Left lung (tissue), 10 donors: Measurements from ENCODE around the gene CFAP221. TPM values are rescaled to one million over a fixed set of nuclear protein-coding genes. Genes with fewer than 3 reads are reported as not detected.

Source experiments
- ATAC-seq: fragments of 200-7000 bp; cut with Tn5 transposase; one replicate; pipeline ENCODE4 v1.9.1; 2020; ENCODE audit warnings: moderate library complexity
- DNase-seq, 4 donors: peaks; one replicate each; pipeline ENCODE4 v3.0.0-alpha.2; 2013 to 2020
- H3K27ac ChIP-seq, 2 donors: fragments of 200-600 bp; sonication (generic) in 1 of 2; one replicate each; pipeline versions ENCODE4 v1.5.0 to v1.8.0; 2020 to 2021
- H3K27me3 ChIP-seq, 2 donors: fragments of 200-600 bp; sonication (generic) in 1 of 2; one replicate each; pipeline versions ENCODE4 v1.5.0 to v1.8.0; 2020 to 2021
- H3K36me3 ChIP-seq, 2 donors: fragments of 200-600 bp; sonication (generic) in 1 of 2; one replicate each; pipeline versions ENCODE4 v1.5.0 to v1.8.0; 2020 to 2021
- H3K4me1 ChIP-seq, 2 donors: fragments of 200-600 bp; one replicate each; pipeline ENCODE4 v1.8.0; 2021
- H3K4me3 ChIP-seq, 2 donors: fragments of 200-600 bp; sonication (generic) in 1 of 2; one replicate each; pipeline versions ENCODE4 v1.5.0 to v1.8.0; 2020 to 2021; ENCODE audit warnings: mild to moderate bottlenecking in 1 of 2
- H3K9me3 ChIP-seq, 2 donors: fragments of 200-600 bp; sonication (generic) in 1 of 2; one replicate each; pipeline versions ENCODE4 v1.5.0 to v1.8.0; 2020 to 2021
- CTCF ChIP-seq, 2 donors: fragments of 200-600 bp; sonication (generic) in 1 of 2; IDR thresholded peaks; one replicate each; pipeline versions ENCODE4 v1.5.0 to v1.8.0; 2021; ENCODE audit warnings: antibody characterized with exemption in 2 of 2
- intact Hi-C, 2 donors: fragments of 100-400 bp; cut with DNase I; formaldehyde crosslinking; loops; one replicate each; pipeline versions ENCODE4 v1.11.2 to v1.14.2; 2022
- polyA plus RNA-seq, 6 donors: library from polyadenylated mRNA; unstranded; fragments of 120-200 nt; gene quantifications; one replicate each; pipeline ENCODE4 v1.2.1, GENCODE V29; 2013; ENCODE audit not compliant: insufficient read length in 6 of 6
- total RNA-seq, 2 donors: library from RNA; stranded (reverse); fragmentation: NEBNext Ultra II Directional; extraction: Animal tissue kit (Norgen Biotek cat#: 25700); gene quantifications; one replicate each; pipeline ENCODE4 v1.2.1, GENCODE V29; 2021
- donor health status: DM: no; HTN: yes; CAD: no.
- donor health status: DM: no; HTN: no; CAD: no.

The CFAP221 gene
- total and polyA plus RNA-seq, 8 donors: 10.6 to 20.8 (median 16.7) TPM

- H3K27me3 ChIP-seq: peaks cover 0 to 44% of the 10 kb centered on the region in 2 donors
- peak overlapping the region; percentile 78 to 87 for H3K27ac ChIP-seq
- no peaks in the 10 kb centered on the region for H3K36me3 ChIP-seq
- intact Hi-C loops: no loop called here
- DNase-seq (no peak), ATAC-seq (peak; percentile 43)
- H3K4me1 ChIP-seq: peaks cover 0 to 22% of the 10 kb centered on the region in 2 donors
- no peaks in the 10 kb centered on the region for H3K9me3 ChIP-seq
- peak overlapping the region; percentile 50 to 58 for H3K4me3 ChIP-seq
- no peak for TF ChIP-seq CTCF (IDR thresholded peaks at IDR 0.05)
These were observed 758 bp downstream of the CFAP221 start for GRCh38 chr2:119544939-119545475.

- no peak for TF ChIP-seq CTCF (IDR thresholded peaks at IDR 0.05)
- no peak for DNase-seq
- intact Hi-C loops: no loop called here
These were observed 1.7 kb downstream of the CFAP221 start for GRCh38 chr2:119545754-119546446.

GRCh38 chr2:119546447-119546767 lies 2.2 kb downstream of the CFAP221 start:
- ATAC-seq: no peak
- peak in 2 of 4 donors; percentile 75 to 78 for DNase-seq
- Histone ChIP-seq H3K27ac (peak overlapping the region in 1 of 2 donors; percentile 87), H3K36me3 (no peaks in the 10 kb centered on the region), H3K4me3 (no peak overlapping the region), H3K9me3 (no peaks in the 10 kb centered on the region), H3K4me1 (peaks cover 0 to 22% of the 10 kb centered on the region in 2 donors), H3K27me3 (peaks cover 0 to 44% of the 10 kb centered on the region in 2 donors)
- TF ChIP-seq CTCF (IDR thresholded peaks at IDR 0.05): no peak
- intact Hi-C loops: no loop called here

More at GRCh38 chr2:119545754-119546446, 1.7 kb downstream of the CFAP221 start:
- H3K27me3 ChIP-seq: peaks cover 0 to 44% of the 10 kb centered on the region in 2 donors
- peak overlapping the region; percentile 78 to 87 for H3K27ac ChIP-seq
- H3K4me3 ChIP-seq: no peak overlapping the region
- H3K36me3 ChIP-seq: no peaks in the 10 kb centered on the region
- peak; percentile 6 for ATAC-seq
- H3K9me3 ChIP-seq: no peaks in the 10 kb centered on the region
- H3K4me1 ChIP-seq: peaks cover 0 to 22% of the 10 kb centered on the region in 2 donors

- TF ChIP-seq CTCF (IDR thresholded peaks at IDR 0.05): no peak
- H3K27me3 ChIP-seq: peaks cover 0 to 32% of the 10 kb centered on the region in 2 donors
- no peak for ATAC-seq
- no peaks in the 10 kb centered on the region for H3K9me3 ChIP-seq
- no peaks in the 10 kb centered on the region for H3K36me3 ChIP-seq
- no peak overlapping the region for H3K27ac ChIP-seq
- intact Hi-C loops: no loop called here
- H3K4me3 ChIP-seq: no peak overlapping the region
- peaks cover 0 to 22% of the 10 kb centered on the region in 2 donors for H3K4me1 ChIP-seq
- DNase-seq: no peak
These were observed 4.4 kb downstream of the CFAP221 start for GRCh38 chr2:119548516-119549120.

GRCh38 chr2:119549241-119549640 lies 5.0 kb downstream of the CFAP221 start:
- peak overlapping the region; percentile 6 to 39 for H3K27ac ChIP-seq
- no peak for TF ChIP-seq CTCF (IDR thresholded peaks at IDR 0.05)
- ATAC-seq: no peak

More at GRCh38 chr2:119549241-119549640, 5.0 kb downstream of the CFAP221 start:
- no peak overlapping the region for H3K4me3 ChIP-seq
- DNase-seq: no peak
- peaks cover 0 to 26% of the 10 kb centered on the region in 2 donors for H3K27me3 ChIP-seq
- peaks cover 0 to 16% of the 10 kb centered on the region in 2 donors for H3K4me1 ChIP-seq
- intact Hi-C loops: no loop called here
- no peaks in the 10 kb centered on the region for H3K9me3 ChIP-seq
- H3K36me3 ChIP-seq: no peaks in the 10 kb centered on the region
